GM12873 (cell line): Measurements from ENCODE around the gene ROPN1L.

Experiments used
- CTCF ChIP-seq: IDR thresholded peaks from 2 replicates; pipeline ENCODE4 v1.5.1; 2012; ENCODE audit warnings: low read depth, mild to moderate bottlenecking, moderate library complexity, low read length, control low read depth; ENCODE audit not compliant: insufficient read depth; ENCODE audit errors: missing control alignments

Gene ROPN1L

GRCh38 chr5:10491673-10492026 is 50.0 kb downstream of the ROPN1L start:
- TF ChIP-seq CTCF, result no peak

GRCh38 chr5:10493884-10494283 is 52.2 kb downstream of the ROPN1L start:
- no peak for TF ChIP-seq CTCF

GRCh38 chr5:10497554-10497953 is 55.9 kb downstream of the ROPN1L start:
- TF ChIP-seq CTCF, result no peak

GRCh38 chr5:10498350-10498749 is 56.7 kb downstream of the ROPN1L start:
- TF ChIP-seq CTCF, result no peak

GRCh38 chr5:10499066-10499465 is 57.4 kb downstream of the ROPN1L start:
- no peak for TF ChIP-seq CTCF

- TF ChIP-seq CTCF, result no peak
These were observed 58.1 kb downstream of the ROPN1L start for GRCh38 chr5:10499776-10500175.

- no peak for TF ChIP-seq CTCF
These were observed 59.0 kb downstream of the ROPN1L start for GRCh38 chr5:10500669-10501068.

- TF ChIP-seq CTCF, result no peak
These were observed 59.9 kb downstream of the ROPN1L start for GRCh38 chr5:10501554-10502075.
